ENCODE data around the gene POLRMT.
A peak's percentile ranks its signal among the peaks of the same experiment; 100 is the strongest.

Gene POLRMT

DNA sequence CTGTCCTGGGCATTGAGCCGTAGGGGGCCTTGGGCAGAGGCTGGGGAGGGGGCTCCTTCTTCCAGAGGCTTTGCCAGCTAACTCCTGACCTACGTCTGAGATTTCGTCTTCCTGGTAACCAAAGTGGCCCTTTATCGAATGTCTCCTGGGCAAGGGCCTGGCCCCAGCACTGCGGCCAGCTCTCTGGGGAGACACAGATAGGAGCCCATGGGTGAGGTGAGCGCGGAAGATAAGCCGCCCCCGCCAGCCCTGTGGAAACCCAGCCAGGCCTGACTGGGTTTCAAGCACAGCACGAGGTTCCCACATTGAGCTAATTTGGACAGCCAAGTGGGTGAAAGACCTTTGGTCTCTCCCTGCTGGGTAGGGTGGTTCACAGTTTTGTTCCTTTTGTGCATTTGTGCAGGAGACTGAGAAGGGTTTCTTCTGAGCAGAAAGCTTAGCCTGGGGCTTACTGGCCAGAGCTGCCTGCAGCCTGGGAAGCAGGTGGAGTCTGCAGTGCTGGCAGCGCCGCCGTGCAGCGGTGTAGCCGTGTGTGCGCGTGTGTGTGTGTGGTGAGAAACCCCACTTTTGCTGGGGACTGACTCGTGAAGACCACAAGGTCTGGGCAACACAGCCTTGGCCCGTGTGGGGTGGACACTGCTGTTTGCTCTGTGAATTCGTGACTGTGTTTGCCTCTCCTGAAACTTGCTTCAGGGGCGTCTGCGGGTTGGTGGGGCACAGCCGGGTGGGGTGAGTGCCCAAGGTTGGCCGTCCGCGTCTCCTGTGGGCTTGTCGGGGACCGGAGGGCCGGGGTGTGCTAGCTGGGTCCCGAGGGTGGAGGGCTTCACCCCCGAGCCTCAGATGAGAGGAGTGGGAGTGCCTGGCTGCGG, 58.4 kb downstream of the POLRMT start:
- DNase-seq: no peak

DNA sequence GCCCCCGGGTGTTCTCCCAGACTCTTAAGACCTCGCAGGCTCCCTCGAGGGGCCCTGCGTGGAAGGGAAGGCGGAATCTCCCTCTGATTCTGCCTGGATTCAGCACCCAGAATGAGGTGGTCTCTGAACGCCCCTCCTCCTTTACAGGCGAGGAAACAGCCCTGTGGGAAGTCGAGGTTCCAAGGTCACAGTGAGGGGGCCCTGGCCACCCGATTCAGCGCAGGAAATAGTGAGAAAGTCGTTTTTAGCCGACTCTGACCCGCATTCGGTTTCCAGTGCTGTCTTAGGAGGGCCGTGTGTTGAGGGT, 59.9 kb downstream of the POLRMT start:
- no peak for DNase-seq

DNA sequence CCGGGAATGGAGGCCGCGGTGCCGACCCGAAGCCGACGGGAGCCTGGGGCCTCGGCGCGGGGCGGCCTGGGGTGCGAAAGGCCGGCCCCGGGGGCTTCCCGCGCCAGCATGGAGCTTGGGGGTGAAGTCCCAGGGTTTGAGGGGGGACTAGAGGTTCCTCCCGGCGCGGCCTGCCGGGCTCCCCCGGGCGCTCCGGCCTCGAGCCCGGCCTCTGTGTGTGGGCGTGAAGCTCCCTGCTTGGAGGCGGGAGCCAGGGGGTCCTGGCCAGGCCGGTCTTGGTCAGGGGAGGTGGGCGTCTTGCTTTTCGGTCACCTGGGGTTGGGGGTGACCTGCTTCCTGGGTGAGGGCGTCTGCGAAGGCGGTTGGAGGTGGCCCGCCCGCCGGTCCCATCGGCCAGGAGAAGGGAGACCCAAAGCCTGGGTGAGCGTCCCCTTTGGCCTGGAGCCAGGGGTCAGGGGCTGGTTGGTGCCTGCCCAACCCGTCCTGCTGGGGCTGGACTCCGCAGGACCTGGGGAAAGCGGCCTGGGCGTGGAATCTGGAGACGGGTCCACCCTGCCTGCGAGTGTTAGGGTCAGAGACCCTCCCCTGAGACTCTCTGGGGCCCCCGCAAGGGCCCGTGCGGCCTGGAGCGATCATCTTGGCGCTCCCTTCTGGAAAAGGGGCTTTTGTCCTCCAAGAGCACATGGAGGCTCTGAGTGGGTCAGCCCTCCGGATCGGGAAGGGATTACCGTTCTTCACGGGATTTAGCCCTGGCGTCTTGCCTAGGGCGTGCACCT, 60.4 kb downstream of the POLRMT start:
- DNase-seq: peak; percentile 33

DNA sequence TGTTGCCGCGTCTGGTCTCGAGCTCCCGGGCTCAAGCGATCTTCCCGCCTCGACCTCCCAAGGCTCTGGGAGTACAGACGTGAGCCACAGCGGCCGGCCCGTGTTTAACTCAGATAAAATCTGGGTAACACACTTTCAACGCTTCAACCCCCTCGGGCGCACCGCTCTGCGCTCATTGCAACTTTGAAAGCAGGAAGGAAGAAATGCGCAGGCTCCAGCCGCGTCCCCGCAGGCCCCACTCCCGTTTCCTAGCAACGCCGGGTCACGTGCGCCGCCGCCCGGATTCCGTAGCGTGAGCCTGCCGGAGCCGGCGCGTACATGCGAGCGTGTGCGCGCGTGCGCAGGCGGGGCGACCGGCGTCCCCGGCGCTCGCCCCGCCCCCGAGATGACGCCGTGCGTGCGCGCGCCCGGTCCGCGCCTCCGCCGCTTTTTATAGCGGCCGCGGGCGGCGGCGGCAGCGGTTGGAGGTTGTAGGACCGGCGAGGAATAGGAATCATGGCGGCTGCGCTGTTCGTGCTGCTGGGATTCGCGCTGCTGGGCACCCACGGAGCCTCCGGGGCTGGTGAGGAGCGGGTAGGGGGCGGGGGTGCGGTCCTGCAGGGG, 61.1 kb downstream of the POLRMT start, which contains the start of gene BSG:
TSS of gene BSG (plus strand) at position 457 of the 603 bp plus-strand sequence. CDS start at position 496, 39 bp downstream.
- peak; percentile 99 for DNase-seq

DNA sequence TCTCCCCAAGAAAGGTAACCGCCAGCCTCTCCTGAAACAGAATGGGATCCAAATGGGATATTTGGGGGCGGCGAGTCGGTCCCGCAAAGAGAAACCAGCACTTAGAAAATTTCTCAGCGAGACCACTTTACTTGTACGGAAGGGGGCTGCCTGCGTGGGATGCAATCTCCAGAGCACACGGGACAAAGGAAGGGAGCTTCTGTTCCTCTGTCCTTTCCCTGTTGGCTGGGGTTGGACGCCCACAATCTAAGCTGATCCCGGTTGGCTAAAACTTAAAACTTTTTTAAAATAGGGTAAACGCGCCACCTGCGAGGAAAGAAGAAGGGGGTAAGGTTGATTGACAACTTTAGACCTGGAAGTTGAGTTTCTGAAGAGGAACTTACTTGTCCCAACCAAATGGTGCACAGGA, 61.8 kb downstream of the POLRMT start:
- peak; percentile 27 for DNase-seq

DNA sequence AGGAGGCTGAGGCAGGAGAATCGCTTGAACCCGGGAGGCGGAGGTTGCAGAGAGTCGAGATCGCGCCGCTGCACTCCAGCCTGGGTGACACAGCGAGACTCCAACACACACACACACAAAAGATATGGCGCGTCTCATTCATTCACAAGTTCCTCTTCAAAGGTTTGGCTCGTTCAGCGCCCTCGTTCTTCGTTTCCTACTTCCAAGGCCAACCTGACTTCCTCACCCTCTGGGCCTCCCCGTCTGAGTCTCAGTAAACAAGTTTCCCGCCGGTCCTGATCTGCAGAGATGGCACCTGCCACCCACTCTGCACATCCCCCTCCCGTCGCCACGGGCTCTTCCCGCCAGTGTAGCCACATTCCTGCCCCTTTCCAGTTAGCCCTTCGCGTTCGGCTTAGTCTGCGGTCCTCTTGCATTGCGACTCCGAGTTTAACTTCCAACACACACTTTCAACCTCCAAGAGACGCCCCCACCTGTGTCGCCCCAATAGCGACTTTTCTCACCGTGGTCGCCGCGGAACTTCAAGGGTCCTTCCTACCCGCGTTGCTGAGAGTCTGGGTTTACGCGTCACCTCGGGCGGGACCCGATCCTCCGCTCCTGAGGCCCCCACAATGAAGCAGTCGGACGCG, 62.3 kb downstream of the POLRMT start:
- peak; percentile 71 for DNase-seq

DNA sequence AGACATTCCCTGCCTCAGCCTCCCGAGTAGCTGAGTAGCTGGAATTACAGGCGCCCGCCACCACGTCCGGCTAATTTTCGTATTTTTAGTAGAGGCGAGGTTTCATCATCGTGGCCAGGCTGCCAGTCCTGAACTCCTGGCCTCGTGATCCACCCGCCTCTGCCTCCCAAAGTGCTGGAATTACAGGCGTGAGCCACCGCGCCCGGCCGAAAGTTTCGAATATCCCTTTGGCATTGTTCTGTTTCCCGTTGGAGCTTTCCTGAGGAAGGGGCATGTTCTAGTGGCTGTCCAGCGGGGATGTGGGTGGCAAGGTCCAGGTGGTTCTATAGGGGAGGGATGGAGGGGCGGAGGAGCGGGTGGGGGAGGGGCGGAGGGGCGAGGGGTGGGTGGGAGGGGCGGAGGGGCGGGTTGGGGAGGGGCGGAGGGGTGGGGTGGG, 63.1 kb downstream of the POLRMT start:
- DNase-seq: no peak

DNA sequence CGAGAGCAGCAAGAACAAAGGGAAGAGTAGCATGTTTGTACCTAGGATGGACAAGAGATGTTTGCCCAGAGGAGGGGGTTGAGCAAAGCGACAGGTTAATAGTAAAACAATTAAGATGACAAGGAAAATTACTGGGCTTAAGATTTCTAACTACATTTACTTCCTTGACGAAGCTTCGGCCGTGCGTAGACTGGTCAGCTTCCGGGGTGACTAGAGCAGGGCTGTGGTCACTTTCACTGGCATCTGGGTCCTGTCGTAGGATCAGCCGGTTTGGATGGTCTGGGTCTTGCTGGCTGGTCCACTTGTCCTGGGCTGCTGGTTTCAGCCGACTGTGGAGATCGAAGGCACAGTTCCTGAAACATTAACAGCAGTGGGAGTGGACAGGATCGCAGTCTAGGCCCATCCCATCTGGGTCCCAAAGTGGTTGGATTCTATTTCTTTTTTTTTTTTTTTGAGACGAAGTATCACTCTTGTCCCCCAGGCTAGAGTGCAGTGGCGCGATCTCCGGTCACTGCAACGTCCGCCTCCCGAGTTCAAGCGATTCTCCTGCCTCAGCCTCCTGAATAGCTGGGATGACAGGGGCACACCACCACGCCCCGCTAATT, 65.9 kb downstream of the POLRMT start:
- DNase-seq: no peak

Measured in activated CD4-positive, alpha-beta T cell treated with anti-CD3 and anti-CD28 coated beads for 48 hours (primary cell).